Fibroblast of pulmonary artery (primary cell): ENCODE data around the gene ARMH1.
A peak's percentile ranks its signal among the peaks of the same experiment; 100 is the strongest.
"Not testable (repeated sequence)": the region's sequence is repeated elsewhere in the genome, so short reads cannot be mapped to it uniquely, and the experiment has no call there.

ENCODE experiments used
- DNase-seq: peaks from one replicate; pipeline ENCODE4 v3.0.0-alpha.2; 2010; ENCODE audit warnings: low read depth
- H3K4me3 ChIP-seq: replicated peaks from 2 replicates; pipeline ENCODE4 v1.5.1; 2011; ENCODE audit warnings: low read depth, mild to moderate bottlenecking, control low read depth, low read length, moderate library complexity
- CTCF ChIP-seq: IDR thresholded peaks from 2 replicates; pipeline ENCODE4 v1.5.1; 2011; ENCODE audit warnings: mild to moderate bottlenecking, control low read depth, low read length, inconsistent platforms; ENCODE audit errors: missing control alignments

The ARMH1 gene

GRCh38 chr1:44735992-44736391 is 61.5 kb downstream of the ARMH1 start:
- H3K4me3 ChIP-seq = no peak overlapping the region
- TF ChIP-seq CTCF = no peak
- DNase-seq = no peak

DNA sequence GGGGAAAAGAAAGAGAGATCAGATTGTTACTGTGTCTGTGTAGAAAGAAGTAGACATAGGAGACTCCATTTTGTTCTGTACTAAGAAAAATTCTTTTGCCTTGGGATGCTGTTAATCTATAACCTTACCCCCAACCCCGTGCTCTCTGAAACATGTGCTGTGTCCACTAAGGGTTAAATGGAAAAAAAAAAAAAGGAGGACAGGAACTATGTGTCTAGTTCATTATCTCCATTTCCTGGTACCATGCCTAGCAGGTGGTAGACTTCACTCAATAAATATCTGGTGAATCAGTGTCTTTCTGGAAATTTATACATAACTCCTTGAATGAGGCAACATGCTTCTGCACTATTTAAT is 64.4 kb downstream of the ARMH1 start:
- DNase-seq = not testable (repeated sequence)
- peak overlapping the region; percentile 89 for H3K4me3 ChIP-seq

DNA sequence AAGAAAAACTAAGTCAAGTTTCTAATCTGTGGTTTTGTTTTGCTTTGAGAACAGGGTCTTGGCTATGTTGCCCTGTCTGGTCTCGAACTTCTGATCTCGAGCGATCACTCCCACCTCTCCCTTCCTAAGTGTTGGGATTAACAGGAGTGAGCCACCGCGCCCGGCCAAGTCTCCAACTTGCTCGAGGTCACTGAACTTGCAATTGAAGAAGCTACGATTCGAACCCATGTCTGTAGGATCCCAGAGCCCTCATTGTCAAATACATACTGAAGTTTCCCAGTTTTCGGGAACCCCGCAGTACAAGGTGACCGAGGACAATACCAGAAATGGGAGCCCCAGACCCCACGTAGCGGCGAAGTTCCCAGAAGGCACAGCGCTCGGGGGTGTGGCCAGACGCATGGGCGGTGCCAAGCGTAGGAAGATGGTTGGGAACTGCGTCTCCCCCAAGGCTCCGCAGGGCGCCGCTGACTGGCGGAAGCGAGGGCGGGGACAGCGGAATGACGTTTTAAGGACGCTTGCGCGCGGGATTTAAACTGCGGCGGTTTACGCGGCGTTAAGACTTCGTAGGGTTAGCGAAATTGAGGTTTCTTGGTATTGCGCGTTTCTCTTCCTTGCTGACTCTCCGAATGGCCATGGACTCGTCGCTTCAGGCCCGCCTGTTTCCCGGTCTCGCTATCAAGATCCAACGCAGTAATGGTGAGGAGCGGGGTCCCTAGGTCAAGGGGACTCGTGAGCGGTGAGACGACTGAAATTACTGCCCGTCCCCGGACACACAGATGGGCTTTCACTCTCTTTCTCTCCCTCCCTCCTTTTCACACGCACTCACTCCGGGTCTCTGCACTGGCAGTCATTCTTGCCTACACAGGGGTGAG is 65.0 kb downstream of the ARMH1 start, which contains the start of gene KIF2C:
Gene KIF2C, plus strand, starts transcription at position 531 of the 872 bp plus-strand sequence. Its CDS starts 96 bp downstream, at position 627.
- TF ChIP-seq CTCF = no peak
- H3K4me3 ChIP-seq = peak within 1 kb of the TSS; percentile 89
- peak; percentile 98 for DNase-seq

- no peak for TF ChIP-seq CTCF
- peak overlapping the region; percentile 89 for H3K4me3 ChIP-seq
- no peak for DNase-seq
Observed at GRCh38 chr1:44740179-44740617, 65.7 kb downstream of the ARMH1 start.

GRCh38 chr1:44743211-44743610 is 68.7 kb downstream of the ARMH1 start:
- H3K4me3 ChIP-seq = no peak overlapping the region
- DNase-seq = no peak
- no peak for TF ChIP-seq CTCF

GRCh38 chr1:44747878-44748277 is 73.4 kb downstream of the ARMH1 start:
- no peak for DNase-seq
- TF ChIP-seq CTCF = no peak
- H3K4me3 ChIP-seq = no peak overlapping the region

DNA sequence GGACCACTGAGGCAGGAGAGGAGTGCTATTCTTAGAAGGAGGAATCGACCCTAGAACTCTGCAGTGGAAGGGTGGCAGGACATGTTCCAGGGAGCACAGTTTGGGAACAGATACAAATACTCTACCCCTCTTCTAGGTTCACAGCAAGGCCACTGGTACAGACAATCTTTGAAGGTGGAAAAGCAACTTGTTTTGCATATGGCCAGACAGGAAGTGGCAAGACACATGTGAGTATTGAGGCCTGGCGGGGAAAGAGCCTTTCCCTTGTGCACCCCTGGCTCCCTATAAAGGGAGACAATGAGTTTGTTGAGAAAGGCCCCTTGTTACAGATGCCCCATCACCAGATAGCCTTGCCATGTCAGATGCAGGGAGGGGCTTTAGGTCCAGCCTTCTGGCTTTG is 82.9 kb downstream of the ARMH1 start:
- no peak overlapping the region for H3K4me3 ChIP-seq
- no peak for TF ChIP-seq CTCF
- no peak for DNase-seq
